AG09319 (cell line): ENCODE results near the gene CGAS.

Source experiments
- DNase-seq: peaks from one replicate; pipeline ENCODE4 v3.0.0-alpha.2; 2010; ENCODE audit warnings: low read depth; ENCODE audit errors: extremely low read depth
- TF ChIP-seq, protein P1 (sequence below): IDR thresholded peaks from 2 replicates; pipeline ENCODE4 v1.5.1; 2011; ENCODE audit warnings: low read depth, mild to moderate bottlenecking, inconsistent platforms, low read length, moderate library complexity

The CGAS gene

DNA sequence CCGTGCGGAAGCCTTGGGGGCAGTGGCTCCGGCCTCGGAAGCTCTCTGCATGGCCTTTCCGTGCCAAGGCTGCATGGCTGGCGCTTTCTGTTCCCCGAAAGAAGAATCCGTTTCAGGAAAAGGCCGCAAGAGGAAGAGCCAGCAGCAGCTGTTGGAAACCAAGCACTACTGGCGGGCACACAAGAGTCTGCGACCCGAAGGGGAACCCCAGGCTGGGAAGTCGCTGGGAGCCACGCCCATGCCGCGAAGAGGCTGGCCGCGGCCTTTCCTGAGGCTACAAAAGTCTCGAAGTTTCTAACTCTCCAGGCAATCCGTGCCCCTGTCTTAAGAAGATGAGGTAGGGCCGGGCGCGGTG lies at the start of gene CGAS:
CGAS (minus strand) TSS at position 191 of the 355 bp plus-strand sequence; CDS start at position 75, 116 bp downstream.
- TF ChIP-seq, protein P1, sequence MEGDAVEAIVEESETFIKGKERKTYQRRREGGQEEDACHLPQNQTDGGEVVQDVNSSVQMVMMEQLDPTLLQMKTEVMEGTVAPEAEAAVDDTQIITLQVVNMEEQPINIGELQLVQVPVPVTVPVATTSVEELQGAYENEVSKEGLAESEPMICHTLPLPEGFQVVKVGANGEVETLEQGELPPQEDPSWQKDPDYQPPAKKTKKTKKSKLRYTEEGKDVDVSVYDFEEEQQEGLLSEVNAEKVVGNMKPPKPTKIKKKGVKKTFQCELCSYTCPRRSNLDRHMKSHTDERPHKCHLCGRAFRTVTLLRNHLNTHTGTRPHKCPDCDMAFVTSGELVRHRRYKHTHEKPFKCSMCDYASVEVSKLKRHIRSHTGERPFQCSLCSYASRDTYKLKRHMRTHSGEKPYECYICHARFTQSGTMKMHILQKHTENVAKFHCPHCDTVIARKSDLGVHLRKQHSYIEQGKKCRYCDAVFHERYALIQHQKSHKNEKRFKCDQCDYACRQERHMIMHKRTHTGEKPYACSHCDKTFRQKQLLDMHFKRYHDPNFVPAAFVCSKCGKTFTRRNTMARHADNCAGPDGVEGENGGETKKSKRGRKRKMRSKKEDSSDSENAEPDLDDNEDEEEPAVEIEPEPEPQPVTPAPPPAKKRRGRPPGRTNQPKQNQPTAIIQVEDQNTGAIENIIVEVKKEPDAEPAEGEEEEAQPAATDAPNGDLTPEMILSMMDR: no peak

DNA sequence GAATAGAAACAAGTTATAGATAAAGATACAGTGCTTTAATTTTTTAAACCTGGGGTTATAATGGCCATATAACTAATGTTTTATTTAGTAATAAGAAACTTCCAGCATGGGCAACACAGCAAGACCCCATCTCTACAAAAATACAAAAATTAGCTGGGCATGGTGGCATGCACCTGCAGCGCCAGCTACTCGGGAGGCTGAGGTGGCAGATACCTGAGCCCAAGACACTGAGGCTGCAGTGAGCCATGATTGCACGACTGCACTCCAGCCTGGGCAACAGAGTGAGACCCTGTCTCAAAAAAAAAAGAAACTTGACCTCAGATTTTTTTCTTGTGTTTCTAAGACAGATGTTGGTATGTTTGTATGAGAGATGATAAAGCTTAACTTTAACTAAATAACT lies 45.8 kb upstream of the CGAS start:
- TF ChIP-seq, protein P1: no peak

More for the DNA sequence above, at the start of gene CGAS:
- peak; percentile 40 for DNase-seq

DNA sequence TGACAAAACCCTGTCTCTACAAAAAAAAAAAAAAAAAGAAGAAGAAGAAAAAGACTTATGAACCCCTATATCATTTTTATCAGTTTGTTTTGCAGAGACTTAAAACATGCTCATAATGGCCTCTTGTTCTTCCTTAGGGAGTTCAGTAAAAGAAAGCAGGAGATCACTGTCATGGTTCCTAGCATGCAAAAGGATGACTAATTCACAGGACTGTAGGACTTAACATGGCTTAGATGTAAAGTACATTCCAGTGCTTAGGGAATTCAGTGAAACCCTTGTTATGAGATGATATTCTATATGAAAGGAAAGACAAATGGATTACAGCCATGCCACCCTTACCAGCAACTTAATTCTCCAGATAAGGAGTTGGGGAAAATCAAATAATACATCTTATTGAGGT lies 39.3 kb upstream of the CGAS start:
- TF ChIP-seq, protein P1: no peak

More for the DNA sequence above, 45.8 kb upstream of the CGAS start:
- no peak for DNase-seq

DNA sequence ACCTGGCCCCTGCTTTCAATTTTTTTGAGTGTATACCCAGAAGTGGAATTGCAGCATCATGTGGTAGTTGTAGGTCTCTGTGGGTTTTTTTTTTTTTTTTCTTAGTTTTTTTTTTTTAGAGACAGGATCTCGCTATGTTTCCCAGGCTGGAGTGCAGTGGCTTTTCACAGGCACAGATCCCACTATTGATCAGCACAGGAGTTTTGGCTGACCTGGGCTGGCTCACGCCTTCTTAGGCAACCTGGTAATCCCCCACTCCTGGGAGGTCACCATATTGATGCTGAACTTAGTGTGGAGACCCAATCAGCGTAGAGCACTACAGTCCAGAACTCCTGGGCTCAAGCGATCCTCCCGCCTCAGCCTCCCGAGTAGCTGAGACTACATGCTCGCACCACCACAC lies 35.4 kb upstream of the CGAS start:
- TF ChIP-seq, protein P1: no peak
- no peak for DNase-seq

More for the DNA sequence above, 39.3 kb upstream of the CGAS start:
- DNase-seq: no peak

DNA sequence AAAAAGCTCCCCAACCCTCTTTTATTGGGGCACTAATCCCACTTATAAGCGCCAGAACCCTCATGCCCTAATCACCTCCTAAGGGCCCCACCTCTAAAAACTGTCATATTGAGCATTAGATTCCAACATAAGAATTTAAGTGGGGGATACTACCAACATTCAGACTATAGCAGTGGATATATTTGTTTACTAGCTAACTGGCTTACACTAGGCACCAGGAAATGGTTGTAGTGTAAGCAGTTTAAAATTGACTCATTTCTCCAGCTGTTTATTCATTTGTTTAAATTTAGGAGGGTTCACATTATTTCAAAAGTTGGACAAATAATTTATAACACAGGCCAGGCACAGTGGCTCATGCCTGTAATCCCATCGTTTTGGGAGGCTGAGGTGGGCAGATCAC lies 32.3 kb upstream of the CGAS start:
- TF ChIP-seq, protein P1: no peak
- no peak for DNase-seq

DNA sequence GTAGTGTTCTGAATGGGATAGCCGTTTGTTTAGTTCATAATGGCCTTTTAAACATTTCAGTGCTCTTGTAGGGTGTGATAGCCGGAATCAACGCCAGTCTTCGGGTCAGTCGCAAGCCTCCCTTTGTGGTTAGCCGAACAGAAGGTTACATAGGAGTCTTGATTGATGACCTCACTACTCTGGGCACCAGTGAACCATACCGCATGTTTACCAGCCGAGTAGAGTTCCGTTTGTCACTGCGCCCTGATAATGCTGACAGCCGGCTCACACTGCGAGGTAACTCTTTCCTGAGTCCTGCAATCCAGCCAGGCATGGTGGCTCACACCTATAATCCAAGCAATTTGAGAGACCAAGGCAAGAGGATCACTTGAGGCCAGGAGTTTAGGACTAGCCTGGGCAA lies 29.9 kb upstream of the CGAS start:
- TF ChIP-seq, protein P1: no peak
- no peak for DNase-seq

DNA sequence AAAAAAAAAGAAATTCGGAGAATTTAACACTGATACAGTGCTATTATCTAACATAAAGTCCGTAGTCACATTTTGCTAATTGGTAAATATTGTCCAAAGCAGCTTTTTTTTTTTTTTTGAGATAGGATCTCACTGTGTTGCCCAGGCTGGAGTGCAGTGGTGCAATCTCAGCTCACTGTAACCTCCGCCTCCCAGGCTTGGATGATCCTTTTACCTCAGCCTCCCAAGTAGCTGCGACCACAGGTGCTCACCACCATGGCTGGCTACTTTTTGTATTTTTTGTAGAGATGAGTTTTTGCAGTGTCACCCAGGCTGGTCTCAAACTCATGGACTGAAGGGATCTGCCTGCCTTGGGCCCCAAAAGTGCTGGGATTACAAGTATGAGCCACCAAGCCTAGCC lies 25.3 kb upstream of the CGAS start:
- DNase-seq: no peak
- TF ChIP-seq, protein P1: no peak
